Measurements from ENCODE around the gene WDR44.

WDR44 gene

GRCh38 chrX:118370921-118371624 lies 25.2 kb downstream of the WDR44 start:
- H3K4me3 ChIP-seq (ENCODE audit: low read depth, low read length) = no peak overlapping the region
- no peak for DNase-seq (ENCODE audit: low read depth)
- TF ChIP-seq, protein P1, sequence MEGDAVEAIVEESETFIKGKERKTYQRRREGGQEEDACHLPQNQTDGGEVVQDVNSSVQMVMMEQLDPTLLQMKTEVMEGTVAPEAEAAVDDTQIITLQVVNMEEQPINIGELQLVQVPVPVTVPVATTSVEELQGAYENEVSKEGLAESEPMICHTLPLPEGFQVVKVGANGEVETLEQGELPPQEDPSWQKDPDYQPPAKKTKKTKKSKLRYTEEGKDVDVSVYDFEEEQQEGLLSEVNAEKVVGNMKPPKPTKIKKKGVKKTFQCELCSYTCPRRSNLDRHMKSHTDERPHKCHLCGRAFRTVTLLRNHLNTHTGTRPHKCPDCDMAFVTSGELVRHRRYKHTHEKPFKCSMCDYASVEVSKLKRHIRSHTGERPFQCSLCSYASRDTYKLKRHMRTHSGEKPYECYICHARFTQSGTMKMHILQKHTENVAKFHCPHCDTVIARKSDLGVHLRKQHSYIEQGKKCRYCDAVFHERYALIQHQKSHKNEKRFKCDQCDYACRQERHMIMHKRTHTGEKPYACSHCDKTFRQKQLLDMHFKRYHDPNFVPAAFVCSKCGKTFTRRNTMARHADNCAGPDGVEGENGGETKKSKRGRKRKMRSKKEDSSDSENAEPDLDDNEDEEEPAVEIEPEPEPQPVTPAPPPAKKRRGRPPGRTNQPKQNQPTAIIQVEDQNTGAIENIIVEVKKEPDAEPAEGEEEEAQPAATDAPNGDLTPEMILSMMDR (IDR thresholded peaks at IDR 0.05; ENCODE audit: control insufficient read depth, extremely low read depth, insufficient read depth) = no peak

- no peak overlapping the region for H3K4me3 ChIP-seq (ENCODE audit: low read depth, low read length)
- TF ChIP-seq, protein P1 (IDR thresholded peaks at IDR 0.05; ENCODE audit: control insufficient read depth, extremely low read depth, insufficient read depth) = no peak
- no peak for DNase-seq (ENCODE audit: low read depth)
Observed at GRCh38 chrX:118373538-118373937, 27.6 kb downstream of the WDR44 start.

- TF ChIP-seq, protein P1 (IDR thresholded peaks at IDR 0.05; ENCODE audit: control insufficient read depth, extremely low read depth, insufficient read depth) = no peak
- no peak for DNase-seq (ENCODE audit: low read depth)
Observed at GRCh38 chrX:118383120-118383519, 37.2 kb downstream of the WDR44 start.

DNA sequence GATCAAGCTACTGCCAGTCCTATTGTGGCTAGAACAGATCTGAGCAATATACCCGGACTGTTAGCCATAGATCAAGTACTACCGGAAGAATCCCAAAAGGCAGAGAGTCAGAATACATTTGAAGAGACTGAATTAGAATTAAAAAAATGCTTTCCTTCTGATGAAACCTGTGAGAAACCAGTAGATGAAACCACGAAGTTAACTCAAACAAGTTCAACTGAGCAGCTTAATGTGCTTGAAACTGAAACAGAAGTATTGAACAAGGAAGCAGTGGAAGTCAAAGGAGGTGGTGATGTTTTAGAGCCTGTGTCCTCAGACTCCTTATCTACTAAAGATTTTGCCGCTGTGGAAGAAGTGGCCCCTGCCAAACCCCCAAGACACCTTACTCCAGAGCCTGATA lies 46.8 kb downstream of the WDR44 start:
- DNase-seq (ENCODE audit: low read depth) = no peak
- H3K4me3 ChIP-seq (ENCODE audit: low read depth, low read length) = no peak overlapping the region
- TF ChIP-seq, protein P1 (IDR thresholded peaks at IDR 0.05; ENCODE audit: control insufficient read depth, extremely low read depth, insufficient read depth) = no peak

More at GRCh38 chrX:118383120-118383519, 37.2 kb downstream of the WDR44 start:
- no peak overlapping the region for H3K4me3 ChIP-seq (ENCODE audit: low read depth, low read length)

GRCh38 chrX:118396113-118396512 lies 50.2 kb downstream of the WDR44 start:
- no peak overlapping the region for H3K4me3 ChIP-seq (ENCODE audit: low read depth, low read length)
- DNase-seq (ENCODE audit: low read depth) = no peak
- TF ChIP-seq, protein P1 (IDR thresholded peaks at IDR 0.05; ENCODE audit: control insufficient read depth, extremely low read depth, insufficient read depth) = no peak

DNA sequence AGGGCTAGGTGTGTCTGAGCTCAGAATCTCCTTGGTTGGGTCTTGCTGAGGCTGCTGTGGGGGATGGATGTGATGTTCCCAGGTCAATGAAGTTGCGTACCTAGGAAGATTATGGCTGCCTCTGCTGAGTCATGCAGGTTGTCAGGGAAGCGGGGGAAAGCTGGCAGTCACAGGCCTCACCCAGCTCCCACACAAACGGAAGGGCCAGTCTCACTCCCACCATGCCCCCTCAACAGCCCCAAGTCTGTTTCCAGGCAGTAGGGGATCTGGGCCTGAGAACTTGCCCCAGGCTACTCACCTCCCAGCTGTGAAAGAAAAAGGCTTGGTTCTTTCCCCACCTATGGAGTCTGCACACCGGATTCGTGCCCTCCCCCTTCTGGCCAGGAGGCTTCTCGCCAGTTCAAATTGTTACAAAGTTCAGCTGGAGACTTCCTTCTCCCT lies 72.9 kb downstream of the WDR44 start:
- no peak for DNase-seq (ENCODE audit: low read depth)
- TF ChIP-seq, protein P1 (IDR thresholded peaks at IDR 0.05; ENCODE audit: control insufficient read depth, extremely low read depth, insufficient read depth) = no peak
- H3K4me3 ChIP-seq (ENCODE audit: low read depth, low read length) = no peak overlapping the region

GRCh38 chrX:118420462-118420861 lies 74.6 kb downstream of the WDR44 start:
- H3K4me3 ChIP-seq (ENCODE audit: low read depth, low read length) = 0 out of 2 replicates have a peak overlapping the region, but pooled peaks have one; percentile 5
- DNase-seq (ENCODE audit: low read depth) = no peak
- TF ChIP-seq, protein P1 (IDR thresholded peaks at IDR 0.05; ENCODE audit: control insufficient read depth, extremely low read depth, insufficient read depth) = no peak
